Activated T-helper 2 cell treated with anti-CD3 and anti-CD28 coated beads, Interferon-gamma antibody, Interleukin-2, Interleukin-4, amounts not matched to agents 10 μg/mL and 5 μg/mL and 100 μg/mL, durations not matched to agents 14 hours and 24 hours and 36 hours (primary cell): Measurements from ENCODE around the gene PNMA8C. TPM values are rescaled to one million over a fixed set of nuclear protein-coding genes. Genes with fewer than 3 reads are reported as not detected.

Experiments used
- DNase-seq: peaks from one replicate; pipeline ENCODE4 v3.0.0; 2021; ENCODE audit warnings: low spot score
- H3K27ac Mint-ChIP-seq: one replicate; pipeline ENCODE4 v1.8.0; 2021; ENCODE audit warnings: mixed read lengths
- H3K27me3 Mint-ChIP-seq: one replicate; pipeline ENCODE4 v1.8.0; 2021; ENCODE audit warnings: low read depth, mixed read lengths
- H3K36me3 Mint-ChIP-seq: one replicate; pipeline ENCODE4 v1.8.0; 2021; ENCODE audit warnings: low read depth, mixed read lengths
- H3K4me1 Mint-ChIP-seq: one replicate; pipeline ENCODE4 v1.8.0; 2021; ENCODE audit warnings: low read depth, mixed read lengths
- H3K4me3 Mint-ChIP-seq: one replicate; pipeline ENCODE4 v1.8.0; 2021; ENCODE audit warnings: low read depth, mild to moderate bottlenecking, moderate library complexity, mixed read lengths
- H3K9me3 Mint-ChIP-seq: one replicate; pipeline ENCODE4 v1.8.0; 2021; ENCODE audit warnings: mixed read lengths
- intact Hi-C: fragments of 100-400 bp; cut with micrococcal nuclease; formaldehyde crosslinking; loops from one replicate; pipeline ENCODE4 v1.15.1; 2023
- total RNA-seq: library from RNA; stranded (reverse); gene quantifications from 2 replicates; pipeline ENCODE4 v1.2.3, GENCODE V29; 2022

The PNMA8C gene
- total RNA-seq, 1 donor from 2014 or later: not detected

DNA sequence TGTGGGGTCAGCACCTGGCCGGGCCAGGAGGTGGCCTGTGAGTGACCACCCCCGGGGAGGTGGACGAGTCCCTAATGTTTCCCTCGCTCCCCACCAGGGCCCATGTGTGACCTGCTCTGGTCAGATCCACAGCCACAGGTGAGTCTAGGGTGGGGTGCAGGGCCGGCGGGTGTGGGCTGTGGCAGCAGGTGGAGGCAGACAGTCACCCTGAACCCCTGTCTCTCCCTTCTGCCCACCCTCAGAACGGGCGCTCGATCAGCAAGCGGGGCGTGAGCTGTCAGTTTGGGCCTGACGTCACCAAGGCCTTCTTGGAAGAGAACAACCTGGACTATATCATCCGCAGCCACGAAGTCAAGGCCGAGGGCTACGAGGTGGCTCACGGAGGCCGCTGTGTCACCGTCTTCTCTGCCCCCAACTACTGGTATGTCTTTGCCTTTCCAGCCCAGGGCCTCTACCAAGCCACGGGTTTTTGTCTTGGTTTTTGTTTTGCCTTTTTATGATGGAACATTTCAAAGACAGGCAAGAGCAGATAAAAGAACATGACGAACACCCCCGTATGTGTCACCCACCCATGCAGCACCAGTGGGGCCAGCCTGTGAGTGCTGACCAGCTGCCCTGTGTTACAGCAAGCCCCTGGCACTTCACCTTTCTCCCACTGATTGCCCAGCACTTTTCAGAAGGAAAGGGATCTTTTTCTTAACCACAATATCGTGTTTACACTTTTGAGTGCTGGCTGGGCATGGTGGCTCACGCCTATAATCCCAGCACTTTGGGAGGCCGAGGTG lies 40.2 kb downstream of the PNMA8C start:
- Mint-ChIP-seq H3K9me3 (peaks cover 5% of the 10 kb centered on the region), H3K4me1 (no peaks in the 10 kb centered on the region), H3K4me3 (no peak overlapping the region), H3K27me3 (no peaks in the 10 kb centered on the region), H3K27ac (no peak overlapping the region), H3K36me3 (peaks cover 73% of the 10 kb centered on the region)
- no peak for DNase-seq
- intact Hi-C loops: no loop called here

GRCh38 chr19:46387713-46388130 lies 41.0 kb downstream of the PNMA8C start:
- Mint-ChIP-seq H3K9me3 (peaks cover 5% of the 10 kb centered on the region), H3K27me3 (no peaks in the 10 kb centered on the region), H3K27ac (no peak overlapping the region), H3K4me3 (no peak overlapping the region), H3K36me3 (peaks cover 76% of the 10 kb centered on the region), H3K4me1 (no peaks in the 10 kb centered on the region)
- no peak for DNase-seq
- intact Hi-C loops: no loop called here

DNA sequence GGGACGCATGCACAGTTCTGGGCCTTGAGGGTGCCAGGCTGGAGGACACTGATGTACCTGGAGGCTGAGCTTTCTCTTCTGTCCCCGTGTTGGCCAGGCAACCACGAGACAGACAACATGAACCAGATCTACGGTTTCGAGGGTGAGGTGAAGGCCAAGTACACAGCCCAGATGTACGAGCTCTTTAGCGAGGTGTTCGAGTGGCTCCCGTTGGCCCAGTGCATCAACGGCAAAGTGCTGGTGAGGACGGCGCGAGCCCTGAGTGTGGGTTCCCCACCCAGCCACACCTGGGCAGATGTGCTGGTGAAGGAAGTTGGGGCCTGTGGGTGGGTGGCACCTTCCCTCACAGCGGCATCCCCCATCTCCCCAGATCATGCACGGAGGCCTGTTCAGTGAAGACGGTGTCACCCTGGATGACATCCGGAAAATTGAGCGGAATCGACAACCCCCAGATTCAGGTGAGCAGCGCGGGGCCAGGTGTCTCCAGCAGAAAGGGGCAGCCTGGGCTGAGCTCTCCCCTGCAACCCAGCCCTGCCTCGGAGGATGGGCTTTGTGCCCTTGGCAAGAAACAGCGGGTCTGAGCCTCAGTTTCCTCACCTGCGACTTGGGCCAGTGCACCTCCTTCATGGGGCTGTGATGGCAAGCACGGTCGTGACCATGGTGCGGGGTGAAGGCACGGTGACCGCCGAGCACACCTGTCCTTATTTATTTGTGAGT lies 41.6 kb downstream of the PNMA8C start:
- Mint-ChIP-seq H3K27ac (no peak overlapping the region), H3K4me3 (no peak overlapping the region), H3K9me3 (peaks cover 5% of the 10 kb centered on the region), H3K36me3 (peaks cover 76% of the 10 kb centered on the region), H3K4me1 (no peaks in the 10 kb centered on the region), H3K27me3 (no peaks in the 10 kb centered on the region)
- intact Hi-C loops: no loop called here
- no peak for DNase-seq

- no peak overlapping the region for H3K27ac Mint-ChIP-seq
- no peaks in the 10 kb centered on the region for H3K4me1 Mint-ChIP-seq
Measured at GRCh38 chr19:46386151-46386550, 42.6 kb downstream of the PNMA8C start.

GRCh38 chr19:46385636-46386035 lies 43.1 kb downstream of the PNMA8C start:
- H3K36me3 Mint-ChIP-seq: peaks cover 81% of the 10 kb centered on the region
- H3K9me3 Mint-ChIP-seq: peaks cover 5% of the 10 kb centered on the region
- H3K4me1 Mint-ChIP-seq: no peaks in the 10 kb centered on the region
- no peaks in the 10 kb centered on the region for H3K27me3 Mint-ChIP-seq
- H3K27ac Mint-ChIP-seq: no peak overlapping the region
- no peak overlapping the region for H3K4me3 Mint-ChIP-seq
- intact Hi-C loops: no loop called here
- no peak for DNase-seq

More at GRCh38 chr19:46386151-46386550, 42.6 kb downstream of the PNMA8C start:
- peaks cover 78% of the 10 kb centered on the region for H3K36me3 Mint-ChIP-seq
- intact Hi-C loops: no loop called here
- peaks cover 5% of the 10 kb centered on the region for H3K9me3 Mint-ChIP-seq
- no peak for DNase-seq
- H3K27me3 Mint-ChIP-seq: no peaks in the 10 kb centered on the region
- H3K4me3 Mint-ChIP-seq: no peak overlapping the region

GRCh38 chr19:46384396-46384795 lies 44.3 kb downstream of the PNMA8C start:
- no peaks in the 10 kb centered on the region for H3K4me1 Mint-ChIP-seq

DNA sequence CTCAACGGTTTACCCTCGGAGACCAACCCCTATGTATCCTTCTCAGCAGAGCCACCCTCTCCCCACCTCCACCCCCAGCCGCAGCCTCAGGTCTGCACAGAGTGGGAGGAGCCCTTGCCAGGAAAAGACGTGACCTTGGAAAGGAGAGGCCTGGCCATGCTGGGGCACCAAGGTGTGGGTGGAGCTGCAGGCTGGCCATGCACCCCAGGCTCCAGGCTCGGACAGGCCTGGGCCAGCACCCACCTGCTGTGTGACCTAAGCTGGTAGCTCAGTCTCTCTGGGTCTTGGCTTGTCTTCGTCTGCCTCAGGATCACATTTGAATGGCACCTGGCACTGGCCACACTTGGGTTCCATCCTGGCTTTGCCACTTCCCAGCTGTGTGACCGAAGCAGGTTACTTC lies 44.9 kb downstream of the PNMA8C start:
- no peak for DNase-seq
- no peaks in the 10 kb centered on the region for H3K4me1 Mint-ChIP-seq
- no peaks in the 10 kb centered on the region for H3K27me3 Mint-ChIP-seq
- no peak overlapping the region for H3K4me3 Mint-ChIP-seq
- intact Hi-C loops: no loop called here
- peaks cover 84% of the 10 kb centered on the region for H3K36me3 Mint-ChIP-seq
- no peaks in the 10 kb centered on the region for H3K9me3 Mint-ChIP-seq
- no peak overlapping the region for H3K27ac Mint-ChIP-seq

More at GRCh38 chr19:46384396-46384795, 44.3 kb downstream of the PNMA8C start:
- H3K9me3 Mint-ChIP-seq: peaks cover 3% of the 10 kb centered on the region
- peaks cover 85% of the 10 kb centered on the region for H3K36me3 Mint-ChIP-seq
- intact Hi-C loops: no loop called here
- H3K27ac Mint-ChIP-seq: no peak overlapping the region
- H3K27me3 Mint-ChIP-seq: no peaks in the 10 kb centered on the region
- no peak for DNase-seq
- no peak overlapping the region for H3K4me3 Mint-ChIP-seq

DNA sequence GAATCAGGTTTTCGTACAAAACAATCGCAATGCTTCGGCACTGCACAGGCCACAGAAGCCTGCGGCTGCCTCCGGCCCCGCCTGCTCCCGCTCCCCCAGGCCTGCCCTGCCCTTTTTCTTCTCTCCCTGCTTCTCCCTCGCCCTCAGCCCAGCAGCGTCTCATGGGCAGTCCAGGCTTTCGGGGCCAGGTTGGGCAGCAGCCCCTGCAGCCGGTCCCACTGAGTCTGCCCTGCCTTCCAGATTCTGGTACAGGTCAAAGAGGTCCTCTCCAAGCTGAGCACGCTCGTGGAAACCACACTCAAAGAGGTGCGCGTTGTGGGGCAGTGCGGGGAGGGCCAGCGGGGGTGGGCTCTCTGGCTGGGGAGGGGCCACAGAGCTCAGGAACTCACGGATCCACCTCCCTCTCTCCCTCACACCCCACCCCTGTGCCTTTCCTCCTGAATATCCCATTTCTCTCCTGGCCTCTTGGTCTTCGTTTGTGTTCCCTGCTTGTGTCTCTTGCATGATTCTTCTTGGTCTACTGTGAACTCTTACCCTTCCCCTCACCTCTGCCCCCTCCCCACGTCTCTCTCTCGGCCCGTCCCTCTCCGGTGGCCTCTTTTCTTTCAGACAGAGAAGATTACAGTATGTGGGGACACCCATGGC lies 45.4 kb downstream of the PNMA8C start:
- no peak for DNase-seq
- Mint-ChIP-seq H3K4me3 (no peak overlapping the region), H3K36me3 (peaks cover 83% of the 10 kb centered on the region), H3K27me3 (no peaks in the 10 kb centered on the region), H3K27ac (no peak overlapping the region), H3K9me3 (no peaks in the 10 kb centered on the region), H3K4me1 (no peaks in the 10 kb centered on the region)
- intact Hi-C loops: no loop called here

DNA sequence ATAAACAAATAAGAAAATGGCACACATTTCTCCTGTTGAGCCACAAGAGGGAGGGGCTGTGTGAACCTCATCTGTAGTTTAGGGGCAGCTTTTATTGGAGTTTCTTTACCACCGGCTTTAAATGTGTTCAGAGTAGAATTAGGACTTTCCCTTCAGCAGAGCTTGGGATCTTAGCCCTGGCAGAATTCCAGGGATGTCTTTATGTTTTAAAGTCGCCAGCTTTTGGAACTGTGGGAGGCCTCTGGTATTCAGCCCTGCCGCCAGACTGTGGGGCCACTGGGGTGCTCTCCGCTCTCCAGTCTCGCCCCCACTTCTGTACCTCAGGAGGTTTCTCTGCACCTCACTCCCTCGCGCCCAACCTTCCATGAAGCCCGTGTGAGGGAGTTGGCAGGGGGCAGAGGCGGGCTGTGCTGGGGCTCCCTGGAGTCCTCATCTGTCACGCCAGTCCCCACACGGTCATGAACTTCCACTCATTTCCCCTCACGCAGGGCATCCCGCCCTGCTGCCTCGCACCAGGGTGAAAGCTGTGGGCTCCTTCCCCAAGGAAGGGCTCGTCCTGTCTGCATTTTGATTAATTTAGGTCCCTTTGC lies 46.9 kb downstream of the PNMA8C start:
- no peaks in the 10 kb centered on the region for H3K27me3 Mint-ChIP-seq
- H3K4me1 Mint-ChIP-seq: no peaks in the 10 kb centered on the region
- no peak overlapping the region for H3K27ac Mint-ChIP-seq
- intact Hi-C loops: no loop called here
- no peaks in the 10 kb centered on the region for H3K9me3 Mint-ChIP-seq
- H3K36me3 Mint-ChIP-seq: peaks cover 84% of the 10 kb centered on the region
- DNase-seq: no peak
- H3K4me3 Mint-ChIP-seq: no peak overlapping the region

GRCh38 chr19:46381346-46381745 lies 47.4 kb downstream of the PNMA8C start:
- intact Hi-C loops: no loop called here
- H3K27ac Mint-ChIP-seq: no peak overlapping the region
- H3K27me3 Mint-ChIP-seq: no peaks in the 10 kb centered on the region
- no peaks in the 10 kb centered on the region for H3K4me1 Mint-ChIP-seq
- H3K4me3 Mint-ChIP-seq: no peak overlapping the region
- H3K9me3 Mint-ChIP-seq: no peaks in the 10 kb centered on the region
- no peak for DNase-seq
- peaks cover 85% of the 10 kb centered on the region for H3K36me3 Mint-ChIP-seq

GRCh38 chr19:46380690-46381089 lies 48.0 kb downstream of the PNMA8C start:
- H3K4me1 Mint-ChIP-seq: no peaks in the 10 kb centered on the region
- H3K36me3 Mint-ChIP-seq: peaks cover 87% of the 10 kb centered on the region
- H3K27ac Mint-ChIP-seq: no peak overlapping the region
- no peak for DNase-seq
- no peak overlapping the region for H3K4me3 Mint-ChIP-seq
- no peaks in the 10 kb centered on the region for H3K9me3 Mint-ChIP-seq
- intact Hi-C loops: no loop called here
- no peaks in the 10 kb centered on the region for H3K27me3 Mint-ChIP-seq

DNA sequence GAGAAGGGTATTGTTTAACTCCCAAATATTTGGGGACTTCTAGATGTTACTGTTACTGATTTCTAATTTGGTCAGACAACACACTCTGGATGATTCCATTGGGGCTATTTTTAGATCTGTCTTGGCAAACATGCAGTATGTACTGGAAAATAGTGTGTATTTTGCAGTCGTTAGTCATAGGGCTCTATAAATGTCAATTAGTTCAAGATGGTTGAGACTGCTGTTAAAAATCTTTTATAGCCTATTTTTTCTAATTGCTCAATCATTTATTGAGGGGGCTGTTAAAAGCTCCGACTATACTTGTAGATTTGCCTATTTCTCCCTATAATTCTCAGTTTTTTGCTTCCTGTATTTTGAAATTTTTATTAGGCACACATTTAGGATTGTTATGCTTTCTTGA lies 50.5 kb downstream of the PNMA8C start:
- Mint-ChIP-seq H3K36me3 (peaks cover 72% of the 10 kb centered on the region), H3K27ac (no peak overlapping the region), H3K4me1 (no peaks in the 10 kb centered on the region)

More for the DNA sequence above, 50.5 kb downstream of the PNMA8C start:
- DNase-seq: no peak
- intact Hi-C loops: no loop called here
- Mint-ChIP-seq H3K4me3 (no peak overlapping the region), H3K9me3 (no peaks in the 10 kb centered on the region), H3K27me3 (no peaks in the 10 kb centered on the region)
